Smooth muscle cell (in vitro differentiated cells): Measurements from ENCODE around the gene SPATA16. TPM values are rescaled to one million over a fixed set of nuclear protein-coding genes. Genes with fewer than 3 reads are reported as not detected.
A peak's percentile ranks its signal among the peaks of the same experiment; 100 is the strongest.

Source experiments
- DNase-seq: peaks from one replicate; lab custom pipeline; 2025; ENCODE audit not compliant: unreplicated experiment; lab: John Stamatoyannopoulos, UW
- H2AFZ ChIP-seq: fragments of 200-600 bp; sonication (generic); 2 replicates; pipeline ENCODE4 v1.6.0; 2016; ENCODE audit warnings: antibody characterized with exemption, low read depth, mild to moderate bottlenecking
- H3F3A ChIP-seq: fragments of 200-600 bp; sonication (generic); 2 replicates; pipeline ENCODE4 v1.6.0; 2017; ENCODE audit warnings: antibody characterized with exemption, low read depth
- H3K27ac ChIP-seq: fragments of 200-600 bp; sonication (generic); 2 replicates; pipeline ENCODE4 v1.5.1; 2016; ENCODE audit warnings: low read depth, mild to moderate bottlenecking
- H3K27me3 ChIP-seq: fragments of 200-600 bp; sonication (generic); 2 replicates; pipeline ENCODE4 v1.6.1; 2016; ENCODE audit warnings: low read depth, mild to moderate bottlenecking
- H3K36me3 ChIP-seq: fragments of 200-600 bp; sonication (generic); 2 replicates; pipeline ENCODE4 v1.5.1; 2016; ENCODE audit warnings: low read depth
- H3K4me1 ChIP-seq: fragments of 200-600 bp; sonication (generic); 2 replicates; pipeline ENCODE4 v1.5.1; 2016; ENCODE audit warnings: low read depth
- H3K4me2 ChIP-seq: fragments of 200-600 bp; sonication (generic); 2 replicates; pipeline ENCODE4 v1.6.0; 2016; ENCODE audit warnings: mild to moderate bottlenecking
- H3K4me3 ChIP-seq: fragments of 200-600 bp; sonication (generic); 2 replicates; pipeline ENCODE4 v1.5.1; 2016; ENCODE audit warnings: mild to moderate bottlenecking
- H3K79me2 ChIP-seq: fragments of 200-600 bp; sonication (generic); 2 replicates; pipeline ENCODE4 v1.6.0; 2016; ENCODE audit warnings: low read depth, mild to moderate bottlenecking
- H3K9ac ChIP-seq: fragments of 200-600 bp; sonication (generic); 2 replicates; pipeline ENCODE4 v1.6.0; 2016; ENCODE audit warnings: low read depth
- H3K9me3 ChIP-seq: fragments of 200-600 bp; sonication (generic); replicated peaks from 2 replicates; pipeline ENCODE4 v1.5.1; 2016; ENCODE audit warnings: low read depth
- H4K20me1 ChIP-seq: fragments of 200-600 bp; sonication (generic); 2 replicates; pipeline ENCODE4 v1.6.0; 2016; ENCODE audit warnings: low read depth
- WGBS: methylation state at CpG from one replicate; pipeline ENCODE4 v1.1.7; 2016; ENCODE audit warnings: low lambda C conversion rate; 5-methylcytosine and 5-hydroxymethylcytosine counted together
- polyA plus RNA-seq: library from polyadenylated mRNA; unstranded; fragments of >200 nt; fragmentation: Nextera tagmentation; extraction: Ambion mirVana; gene quantifications from 2 replicates; pipeline ENCODE4 v1.2.1, GENCODE V29; 2016
- total RNA-seq: library from RNA; depleted of rRNA; stranded (reverse); fragments of >200 nt; gene quantifications from 2 replicates; pipeline ENCODE4 v1.2.3, GENCODE V29; 2014
- TF ChIP-seq, protein P1 (sequence below): fragments of 200-600 bp; sonication (generic); IDR thresholded peaks from 2 replicates; pipeline ENCODE4 v1.5.1; 2017; ENCODE audit warnings: borderline replicate concordance, mild to moderate bottlenecking, antibody characterized with exemption; ENCODE audit not compliant: insufficient read depth, poor library complexity, severe bottlenecking

SPATA16 gene
- total and polyA plus RNA-seq, 2 experiments from 2014 or later = not detected

DNA sequence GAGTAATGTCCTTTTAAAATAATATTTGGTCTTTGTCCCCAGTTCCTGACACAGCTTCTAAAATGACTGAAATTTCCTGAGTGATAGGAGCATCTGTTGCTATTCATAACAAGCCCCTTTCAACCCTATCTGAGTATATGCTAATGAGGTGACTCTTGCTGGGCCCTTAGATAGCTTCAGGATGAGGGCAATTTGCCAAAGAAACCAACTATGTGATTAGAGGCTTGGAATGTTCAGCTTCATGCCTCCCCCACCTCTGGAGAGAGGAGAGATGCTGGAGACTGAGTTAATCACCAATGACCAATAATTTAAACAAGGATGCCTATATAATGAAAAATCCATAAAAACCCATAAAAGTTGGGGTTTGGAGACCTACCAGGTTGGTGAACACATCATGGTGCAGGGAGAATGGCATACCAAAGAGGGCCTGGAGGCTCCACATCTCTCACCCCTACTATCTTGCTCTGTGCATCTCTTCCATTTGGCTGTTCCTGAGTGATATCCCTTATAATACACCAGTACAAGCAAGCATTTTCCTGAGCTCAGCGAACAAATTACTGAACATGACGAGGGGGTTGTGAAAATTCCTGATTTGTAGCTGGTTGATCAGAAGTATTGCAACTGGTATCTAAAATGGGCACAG lies 201.3 kb downstream of the SPATA16 start:
- DNase-seq = no peak
- Histone ChIP-seq H3K27ac (no peak overlapping the region), H3K79me2 (no peaks in the 10 kb centered on the region), H3K9me3 (no peaks in the 10 kb centered on the region), H2AFZ (no peak overlapping the region), H3K4me1 (no peaks in the 10 kb centered on the region), H3F3A (no peaks in the 10 kb centered on the region), H3K4me3 (no peak overlapping the region), H3K9ac (no peak overlapping the region), H3K27me3 (no peaks in the 10 kb centered on the region), H3K4me2 (peak overlapping the region; percentile 50), H4K20me1 (no peaks in the 10 kb centered on the region), H3K36me3 (no peaks in the 10 kb centered on the region)
- TF ChIP-seq, protein P1, sequence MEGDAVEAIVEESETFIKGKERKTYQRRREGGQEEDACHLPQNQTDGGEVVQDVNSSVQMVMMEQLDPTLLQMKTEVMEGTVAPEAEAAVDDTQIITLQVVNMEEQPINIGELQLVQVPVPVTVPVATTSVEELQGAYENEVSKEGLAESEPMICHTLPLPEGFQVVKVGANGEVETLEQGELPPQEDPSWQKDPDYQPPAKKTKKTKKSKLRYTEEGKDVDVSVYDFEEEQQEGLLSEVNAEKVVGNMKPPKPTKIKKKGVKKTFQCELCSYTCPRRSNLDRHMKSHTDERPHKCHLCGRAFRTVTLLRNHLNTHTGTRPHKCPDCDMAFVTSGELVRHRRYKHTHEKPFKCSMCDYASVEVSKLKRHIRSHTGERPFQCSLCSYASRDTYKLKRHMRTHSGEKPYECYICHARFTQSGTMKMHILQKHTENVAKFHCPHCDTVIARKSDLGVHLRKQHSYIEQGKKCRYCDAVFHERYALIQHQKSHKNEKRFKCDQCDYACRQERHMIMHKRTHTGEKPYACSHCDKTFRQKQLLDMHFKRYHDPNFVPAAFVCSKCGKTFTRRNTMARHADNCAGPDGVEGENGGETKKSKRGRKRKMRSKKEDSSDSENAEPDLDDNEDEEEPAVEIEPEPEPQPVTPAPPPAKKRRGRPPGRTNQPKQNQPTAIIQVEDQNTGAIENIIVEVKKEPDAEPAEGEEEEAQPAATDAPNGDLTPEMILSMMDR = no peak
- WGBS = 95% methylated on average over 2 of the region's 2 CpGs

DNA sequence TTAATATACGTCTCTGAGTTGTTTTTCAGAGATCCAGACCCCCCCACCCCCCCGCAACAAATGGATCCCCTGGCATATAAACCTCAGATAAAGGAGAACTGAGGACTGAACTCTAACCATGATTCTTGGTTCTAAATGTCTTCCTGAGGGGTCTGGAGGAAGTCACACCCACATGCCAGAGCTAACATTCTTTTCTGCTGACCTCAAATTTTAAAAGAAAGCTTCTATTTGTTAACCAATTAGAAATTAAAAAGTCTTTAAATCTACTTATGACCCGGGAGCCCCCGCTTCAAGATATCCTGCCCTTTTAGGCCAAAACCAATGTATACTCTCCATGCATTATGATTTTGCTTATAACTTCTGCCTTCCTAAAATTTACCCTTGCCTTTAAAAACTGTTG lies 202.2 kb downstream of the SPATA16 start:
- Histone ChIP-seq H2AFZ (peak overlapping the region; percentile 95), H3K4me3 (no peak overlapping the region), H3K9ac (no peak overlapping the region), H3K4me1 (no peaks in the 10 kb centered on the region), H3K79me2 (no peaks in the 10 kb centered on the region), H3K4me2 (peak overlapping the region; percentile 50), H3K9me3 (no peaks in the 10 kb centered on the region), H4K20me1 (no peaks in the 10 kb centered on the region), H3K27ac (peak overlapping the region; percentile 9), H3K36me3 (no peaks in the 10 kb centered on the region), H3K27me3 (no peaks in the 10 kb centered on the region), H3F3A (no peaks in the 10 kb centered on the region)
- 32% methylated on average over 4 of the region's 4 CpGs for WGBS
- no peak for DNase-seq
- TF ChIP-seq, protein P1 = no peak

DNA sequence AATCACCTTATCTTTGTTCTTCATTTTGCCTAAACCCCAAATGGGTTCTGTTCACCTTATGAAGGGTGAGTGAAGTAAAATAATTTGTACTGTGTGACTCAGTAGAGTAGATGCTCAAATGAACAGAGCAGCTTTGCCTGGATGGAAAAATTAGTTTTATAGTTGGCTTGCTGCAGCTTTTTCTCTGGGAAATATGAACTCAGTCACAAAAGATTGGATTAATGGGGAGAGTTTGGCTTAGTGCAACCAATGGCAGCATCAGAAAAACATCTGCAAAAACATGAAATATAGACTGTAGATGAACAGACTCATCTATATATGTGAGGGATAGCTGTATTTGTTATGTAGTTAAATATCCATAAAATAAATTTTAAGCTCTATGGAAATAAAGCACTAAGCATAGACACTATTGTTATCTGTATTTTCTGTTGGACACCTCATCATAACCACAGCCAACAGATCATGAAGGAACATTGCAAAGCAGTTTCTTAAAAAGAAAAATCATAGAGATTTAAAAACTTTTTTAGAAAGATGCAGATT lies 209.2 kb downstream of the SPATA16 start:
- Histone ChIP-seq H3K9ac (no peak overlapping the region), H3K27ac (no peak overlapping the region), H3K9me3 (no peaks in the 10 kb centered on the region), H3K4me1 (no peaks in the 10 kb centered on the region), H3K36me3 (no peaks in the 10 kb centered on the region), H3K4me2 (no peak overlapping the region), H3K27me3 (no peaks in the 10 kb centered on the region), H4K20me1 (no peaks in the 10 kb centered on the region), H3K79me2 (no peaks in the 10 kb centered on the region), H2AFZ (no peak overlapping the region), H3F3A (no peaks in the 10 kb centered on the region), H3K4me3 (no peak overlapping the region)
- TF ChIP-seq, protein P1 = no peak
- DNase-seq = no peak

DNA sequence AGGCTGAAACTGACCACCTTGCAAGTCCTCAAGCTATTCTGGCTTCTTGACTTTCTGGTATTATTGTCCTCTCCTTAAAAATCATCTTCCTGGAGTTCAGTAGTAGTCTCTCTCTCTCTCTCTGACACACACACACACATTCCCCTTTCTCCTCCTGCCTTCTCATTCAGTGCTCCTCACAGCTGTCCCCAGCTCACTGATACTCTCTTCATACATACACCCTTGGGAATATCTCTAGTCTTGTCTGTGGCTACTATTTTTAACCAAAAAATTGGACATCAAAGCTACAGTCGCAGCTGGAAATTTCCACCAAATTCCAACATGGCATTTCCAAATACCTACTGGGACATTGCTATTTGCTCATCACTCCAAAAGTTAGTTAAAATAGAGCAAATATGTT lies 211.6 kb downstream of the SPATA16 start:
- Histone ChIP-seq H3K4me2 (no peak overlapping the region), H3K9me3 (no peaks in the 10 kb centered on the region), H3K4me1 (no peaks in the 10 kb centered on the region), H2AFZ (no peak overlapping the region), H3K9ac (no peak overlapping the region), H3K27me3 (no peaks in the 10 kb centered on the region), H3F3A (no peaks in the 10 kb centered on the region), H3K79me2 (no peaks in the 10 kb centered on the region), H3K36me3 (no peaks in the 10 kb centered on the region), H3K4me3 (no peak overlapping the region), H4K20me1 (no peaks in the 10 kb centered on the region), H3K27ac (no peak overlapping the region)
- 88% methylated on average over 1 of the region's 1 CpG for WGBS
- TF ChIP-seq, protein P1 = no peak
- DNase-seq = no peak
